HG02678 (cell line): Measurements from ENCODE around the gene DNMT3L.
"Not testable (repeated sequence)": the region's sequence is repeated elsewhere in the genome, so short reads cannot be mapped to it uniquely, and the experiment has no call there.

Experiments
- ATAC-seq: cut with Tn5 transposase; IDR thresholded peaks from one replicate; pipeline ENCODE4 v1.9.1; 2021; ENCODE audit warnings: mild to moderate bottlenecking, moderate library complexity; ENCODE audit not compliant: unreplicated experiment

DNMT3L gene

GRCh38 chr21:44202590-44203299 is 59.0 kb downstream of the DNMT3L start:
- ATAC-seq: not testable (repeated sequence)

- not testable (repeated sequence) for ATAC-seq
Observed at GRCh38 chr21:44199997-44200396, 61.7 kb downstream of the DNMT3L start.

- no peak for ATAC-seq
Observed at GRCh38 chr21:44199448-44199847, 62.2 kb downstream of the DNMT3L start.

GRCh38 chr21:44197156-44197516 is 64.6 kb downstream of the DNMT3L start:
- ATAC-seq: not testable (repeated sequence)
